ENCODE measurements around the gene LRPAP1.

Gene LRPAP1

DNA sequence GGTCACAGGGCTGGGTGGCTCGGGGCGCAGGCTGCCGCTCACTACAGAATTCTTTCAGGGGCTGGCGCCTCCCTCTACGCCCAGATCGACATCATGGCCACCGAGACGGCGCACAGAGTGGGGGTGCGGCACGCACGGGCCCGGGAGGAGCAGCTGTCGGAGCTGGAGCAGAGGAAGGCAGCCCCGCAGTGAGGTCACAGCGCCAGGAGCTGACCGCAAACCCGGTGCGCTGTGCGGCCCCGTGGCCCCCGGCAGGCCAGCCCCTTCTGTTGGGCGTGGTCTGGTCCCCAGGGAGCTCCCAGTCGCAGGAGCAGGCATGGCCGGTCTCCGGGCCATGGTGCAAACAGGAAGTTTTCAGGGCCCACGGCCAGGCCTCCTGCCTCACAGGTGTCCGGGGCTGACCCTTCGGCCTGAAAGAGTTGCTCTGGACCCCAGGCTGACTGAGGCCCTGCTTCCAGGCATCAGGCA is 31.6 kb downstream of the LRPAP1 start:
- no peak for DNase-seq (ENCODE audit: low spot score)

DNA sequence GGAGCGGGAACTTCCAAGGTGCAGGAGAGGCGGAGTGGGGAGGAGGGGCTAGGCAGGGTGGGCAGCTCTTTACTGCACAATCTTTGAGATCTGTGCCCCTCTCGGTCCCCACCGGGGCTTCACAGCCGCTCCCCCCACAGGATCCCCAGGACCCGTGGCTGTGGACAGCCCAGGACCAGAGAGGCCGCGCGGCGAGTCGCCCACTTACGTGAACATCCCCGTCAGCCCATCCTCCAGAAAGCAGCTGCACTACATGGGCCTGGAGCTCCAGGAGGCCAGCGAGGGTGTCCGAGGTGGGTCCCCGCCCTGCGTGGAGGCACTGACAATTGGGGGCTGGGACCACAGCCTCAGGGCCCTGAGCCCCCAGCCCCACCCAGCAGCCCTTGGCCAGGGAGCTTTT is 32.1 kb downstream of the LRPAP1 start:
- no peak for DNase-seq (ENCODE audit: low spot score)

DNA sequence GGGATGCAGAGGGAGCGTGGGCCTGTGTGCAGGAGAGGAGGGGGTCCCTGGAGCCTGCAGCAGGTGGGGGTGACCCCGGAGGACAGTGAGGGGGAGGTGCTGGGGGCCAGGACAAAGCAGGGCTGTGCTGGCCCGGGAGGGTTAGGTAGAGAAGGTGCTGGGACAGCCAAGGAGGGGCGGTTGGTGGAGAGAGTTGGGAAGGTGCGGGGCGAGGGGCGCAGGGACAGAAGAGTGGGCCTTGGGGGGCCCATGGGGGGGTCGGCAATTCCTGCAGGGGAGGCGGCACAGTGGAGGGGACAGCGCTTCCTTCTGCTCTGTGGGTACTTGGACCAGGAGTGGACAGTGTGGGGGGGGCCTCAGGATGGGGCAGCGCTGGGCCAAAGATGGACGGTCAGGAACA is 32.5 kb downstream of the LRPAP1 start:
- DNase-seq (ENCODE audit: low spot score): no peak

DNA sequence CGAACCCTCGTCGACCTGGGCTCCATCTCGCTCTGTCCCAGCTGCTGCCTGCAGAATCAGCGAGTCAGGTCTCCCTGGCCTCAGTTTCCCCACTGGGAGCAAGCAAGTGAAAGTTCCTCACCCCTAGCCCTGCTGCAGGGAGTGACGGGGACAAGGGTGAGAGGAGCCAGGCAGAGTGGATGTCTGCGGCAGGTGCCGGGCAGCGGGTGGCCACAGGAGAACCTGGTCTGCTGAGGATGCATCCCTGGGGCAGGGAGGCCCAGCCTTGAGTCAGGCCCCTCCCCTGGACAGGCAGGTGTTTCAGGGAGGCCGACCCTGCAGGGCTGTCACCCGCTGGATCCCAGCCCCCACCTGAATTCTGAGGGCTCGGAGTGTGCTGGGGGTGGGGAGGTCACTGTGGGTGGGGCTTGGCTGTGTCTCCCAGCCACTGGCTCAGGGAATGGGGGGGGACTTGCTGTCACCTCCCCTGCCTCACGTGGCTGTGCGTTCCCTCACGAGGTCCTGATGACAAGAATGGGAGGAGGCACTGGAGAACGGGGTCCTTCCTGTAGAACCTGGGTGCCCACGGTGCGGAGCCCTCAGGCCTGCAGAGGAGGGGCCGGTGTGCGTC is 33.2 kb downstream of the LRPAP1 start:
- no peak for DNase-seq (ENCODE audit: low spot score)

DNA sequence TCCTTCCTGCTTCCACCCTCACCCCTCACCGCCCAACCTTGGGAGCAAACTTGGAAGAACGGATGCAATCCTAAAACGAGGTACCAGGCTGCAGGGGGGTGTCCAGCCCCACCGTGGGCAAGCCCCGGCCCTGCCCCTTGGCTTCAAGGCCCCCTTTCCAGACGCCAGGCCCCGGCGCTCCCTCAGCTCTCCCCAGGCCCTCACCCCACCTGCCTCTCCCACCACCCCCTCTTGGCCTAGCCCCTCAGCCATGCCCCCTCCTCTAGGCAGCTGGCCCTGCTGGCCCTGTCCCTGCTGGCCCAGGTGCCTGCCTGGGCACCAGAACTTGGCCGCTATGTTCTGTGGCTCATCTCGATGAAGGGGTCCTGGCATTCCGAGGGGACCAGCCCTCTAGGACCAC is 33.8 kb downstream of the LRPAP1 start:
- DNase-seq (ENCODE audit: low spot score): no peak

DNA sequence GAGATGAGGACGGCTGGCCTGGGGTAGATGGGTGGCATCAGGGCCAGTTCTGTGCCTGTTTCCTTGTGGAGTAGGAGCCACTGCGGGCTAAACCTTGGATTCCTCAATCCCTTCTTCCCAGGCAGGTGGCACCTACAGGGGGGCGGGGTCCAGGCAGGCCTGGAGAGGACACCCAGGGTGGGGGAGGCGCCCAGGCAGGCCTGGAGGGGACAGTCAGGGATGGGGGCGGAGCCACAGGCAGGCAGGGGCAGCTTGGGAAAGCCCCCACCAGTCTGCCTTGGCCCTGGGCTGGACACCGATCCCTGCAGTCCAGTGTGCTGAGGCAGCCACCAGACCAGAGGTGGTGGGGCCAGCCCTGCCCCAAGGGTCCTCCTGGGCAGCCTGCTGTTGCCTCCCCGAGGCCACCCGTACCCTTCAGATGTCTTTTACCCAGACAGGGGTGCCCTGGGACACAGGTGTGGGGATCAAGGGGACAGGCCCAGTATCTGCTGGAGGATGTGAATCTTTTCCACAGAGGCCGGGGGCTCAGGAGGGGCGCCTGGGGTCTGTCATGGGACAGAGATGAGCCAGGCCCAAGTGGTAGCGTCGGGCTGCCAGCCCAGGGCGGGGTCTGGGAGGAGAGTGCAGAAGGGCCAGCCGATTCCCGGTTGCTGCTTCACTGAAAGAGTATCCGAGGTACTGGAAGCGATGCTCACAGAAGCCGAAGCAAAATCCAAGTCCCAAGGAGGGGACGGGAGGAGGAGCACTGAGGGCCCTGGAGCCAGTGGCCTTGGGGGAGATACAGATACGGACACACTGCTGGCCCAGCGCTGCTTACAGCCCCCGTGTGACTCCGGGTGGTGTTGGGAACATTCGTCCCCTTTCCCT is 34.5 kb downstream of the LRPAP1 start:
- no peak for DNase-seq (ENCODE audit: low spot score)

DNA sequence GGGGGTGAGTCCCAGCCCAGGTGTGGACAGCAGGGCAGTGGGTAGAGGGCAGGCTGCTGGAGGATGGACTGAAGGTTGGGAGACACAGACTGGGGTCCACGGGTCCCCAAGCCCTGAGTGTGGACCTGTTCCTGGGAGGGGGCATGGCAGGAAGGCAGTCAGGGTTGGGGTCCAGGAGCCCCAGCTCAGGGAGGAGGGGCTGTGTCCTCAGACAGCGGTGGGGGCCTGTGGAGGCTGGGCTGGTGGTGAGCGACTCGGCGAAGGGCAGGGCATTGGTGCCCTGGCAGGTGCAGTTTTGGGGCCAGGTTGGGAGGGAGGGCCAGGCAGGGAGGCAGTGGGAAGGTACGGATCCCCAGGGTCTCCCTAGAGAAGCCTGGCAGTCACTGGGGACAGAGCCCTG is 35.1 kb downstream of the LRPAP1 start:
- DNase-seq (ENCODE audit: low spot score): no peak

DNA sequence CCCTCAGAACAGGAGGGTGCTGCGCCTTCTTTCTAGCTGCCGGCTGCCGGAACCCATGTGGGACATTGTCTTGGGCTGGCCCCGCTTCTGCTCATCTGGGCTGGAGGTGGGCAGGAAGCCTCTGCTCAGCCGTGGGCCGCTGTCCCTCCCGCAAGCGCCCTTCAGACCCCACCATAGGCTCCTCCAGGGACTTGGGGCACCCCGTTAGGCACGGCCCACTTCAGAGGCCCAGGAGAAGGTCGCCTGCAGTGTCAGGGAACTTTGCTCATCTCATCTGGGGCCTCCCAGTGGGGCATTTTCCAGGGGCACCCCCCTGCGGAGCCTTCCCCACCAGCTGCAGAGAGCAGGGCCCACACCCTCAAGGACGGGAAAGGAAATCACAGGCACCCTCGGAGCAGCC is 36.2 kb downstream of the LRPAP1 start:
- DNase-seq (ENCODE audit: low spot score): no peak

DNA sequence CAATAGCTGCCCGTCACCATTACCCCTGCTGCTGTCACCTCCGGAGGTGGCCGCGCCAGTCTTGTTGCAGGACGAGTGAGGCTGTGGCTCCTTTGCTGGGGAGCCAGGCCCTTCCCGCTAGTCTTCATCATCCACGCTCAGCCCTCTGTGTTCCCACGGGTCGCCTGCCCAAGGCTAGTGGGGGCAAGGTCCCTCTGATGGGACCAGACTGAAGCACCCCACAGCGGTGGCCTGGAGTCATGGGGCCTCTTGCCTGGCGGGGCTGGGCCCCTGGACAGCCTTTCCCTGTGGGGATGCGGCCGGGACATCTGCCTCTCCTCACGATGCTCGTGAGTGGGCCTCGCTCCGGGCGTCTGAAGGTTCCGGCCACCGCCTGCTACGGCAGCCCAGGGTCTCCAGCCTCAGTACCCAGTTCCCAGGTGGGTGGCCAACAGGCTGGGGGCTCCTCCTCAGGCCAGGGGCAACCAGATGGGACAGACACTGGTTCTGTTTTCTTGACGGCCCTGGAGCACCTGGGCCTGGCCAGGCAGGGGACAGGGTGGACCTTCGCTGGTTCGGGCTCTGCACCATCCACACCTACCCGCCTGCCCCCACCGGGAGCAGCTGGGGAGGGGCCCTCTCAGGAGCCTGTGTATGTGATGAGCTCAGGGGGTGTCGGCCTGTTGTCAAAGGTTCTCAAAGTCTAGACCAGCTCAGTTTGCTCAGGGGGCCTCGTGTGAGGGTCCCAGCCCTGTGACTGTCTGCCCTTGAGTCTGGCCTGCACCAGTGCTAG is 36.8 kb downstream of the LRPAP1 start:
- DNase-seq (ENCODE audit: low spot score): no peak

DNA sequence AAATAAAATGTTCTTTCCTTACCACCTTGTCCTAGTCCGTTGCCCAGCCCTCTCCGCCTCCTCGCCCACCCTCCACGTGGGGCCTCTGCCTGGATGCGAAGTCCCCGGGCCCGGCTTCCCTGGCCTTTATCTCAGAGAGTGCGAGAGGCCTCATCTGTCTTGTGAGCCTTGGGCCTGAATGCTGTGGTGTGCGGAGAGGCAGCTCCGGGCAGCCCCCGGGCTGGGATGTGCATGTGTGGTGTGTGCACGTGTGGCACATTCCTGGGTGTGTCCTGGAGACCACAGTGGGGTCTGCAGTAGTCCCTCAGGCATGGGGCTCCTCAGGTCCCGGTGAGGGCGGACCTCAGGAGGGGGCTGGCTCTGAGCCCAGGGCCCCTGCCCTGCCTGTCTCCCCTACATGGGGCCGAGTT is 37.8 kb downstream of the LRPAP1 start:
- no peak for DNase-seq (ENCODE audit: low spot score)

DNA sequence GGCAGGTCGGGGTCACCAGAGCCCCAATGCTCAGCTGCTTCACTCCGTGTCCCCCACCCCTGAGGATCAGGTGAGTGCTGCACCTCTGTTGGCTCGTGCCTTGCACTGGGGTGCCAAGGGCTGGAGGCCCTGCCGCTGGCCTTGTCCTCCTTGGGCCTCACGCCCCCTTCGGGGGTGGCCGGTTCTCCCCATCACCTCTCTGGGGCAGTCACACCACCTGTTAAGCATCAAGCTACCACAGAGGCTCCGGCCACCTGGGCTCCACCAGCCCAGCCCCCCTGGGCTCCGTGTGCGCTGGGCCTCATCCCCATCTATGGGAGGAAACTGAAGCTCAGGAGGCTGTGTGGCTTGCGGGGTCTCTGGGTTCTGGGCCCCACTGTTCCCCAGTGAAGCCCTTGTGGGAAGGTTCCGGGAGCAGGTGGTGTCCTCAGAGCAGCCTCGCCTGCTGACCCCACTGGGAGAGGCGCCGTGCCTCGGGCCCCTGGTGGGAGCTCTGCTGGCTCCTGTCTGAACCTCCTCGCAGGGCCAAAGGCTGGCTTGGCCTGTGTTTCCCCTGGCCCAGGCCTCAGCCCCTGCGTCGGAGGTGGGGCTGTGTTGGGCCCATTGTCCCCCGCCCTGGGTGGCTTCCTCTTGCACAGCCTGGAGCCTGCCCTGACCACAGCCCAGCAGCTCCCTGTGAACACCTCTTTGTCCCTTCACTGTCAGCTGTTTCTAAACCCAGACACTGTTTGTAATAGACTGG is 38.3 kb downstream of the LRPAP1 start:
- DNase-seq (ENCODE audit: low spot score): no peak

DNA sequence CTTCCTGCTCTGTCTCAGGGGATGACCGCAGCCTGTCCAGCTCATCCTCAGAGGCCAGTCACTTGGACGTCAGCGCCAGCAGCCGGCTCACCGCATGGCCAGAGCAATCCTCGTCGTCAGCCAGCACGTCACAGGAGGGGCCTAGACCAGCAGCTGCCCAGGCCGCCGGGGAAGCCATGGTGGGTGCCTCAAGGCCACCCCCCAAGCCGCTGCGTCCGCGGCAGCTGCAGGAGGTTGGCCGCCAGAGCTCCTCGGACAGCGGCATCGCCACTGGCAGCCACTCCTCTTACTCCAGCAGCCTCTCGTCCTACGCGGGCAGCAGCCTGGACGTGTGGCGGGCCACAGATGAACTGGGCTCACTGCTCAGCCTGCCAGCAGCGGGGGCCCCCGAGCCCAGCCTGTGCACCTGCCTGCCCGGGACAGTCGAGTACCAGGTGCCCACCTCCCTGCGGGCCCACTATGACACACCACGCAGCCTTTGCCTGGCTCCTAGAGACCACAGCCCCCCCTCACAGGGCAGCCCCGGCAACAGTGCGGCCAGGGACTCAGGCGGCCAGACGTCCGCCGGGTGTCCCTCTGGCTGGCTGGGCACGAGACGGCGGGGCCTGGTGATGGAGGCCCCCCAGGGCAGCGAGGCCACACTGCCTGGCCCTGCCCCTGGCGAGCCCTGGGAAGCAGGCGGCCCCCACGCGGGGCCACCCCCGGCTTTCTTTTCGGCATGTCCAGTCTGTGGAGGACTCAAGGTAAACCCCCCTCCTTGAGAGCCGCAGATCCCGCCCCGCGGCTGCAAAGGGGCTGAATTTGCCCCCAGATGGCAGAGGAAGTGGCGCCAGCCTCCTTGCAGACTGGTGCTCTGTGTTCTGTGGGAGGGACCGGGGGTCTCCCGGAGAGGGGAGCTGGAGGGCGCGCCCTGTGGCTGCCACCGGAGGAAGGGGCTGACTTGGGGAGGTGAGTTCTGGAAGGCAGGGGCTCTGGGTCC is 39.2 kb downstream of the LRPAP1 start:
- no peak for DNase-seq (ENCODE audit: low spot score)

DNA sequence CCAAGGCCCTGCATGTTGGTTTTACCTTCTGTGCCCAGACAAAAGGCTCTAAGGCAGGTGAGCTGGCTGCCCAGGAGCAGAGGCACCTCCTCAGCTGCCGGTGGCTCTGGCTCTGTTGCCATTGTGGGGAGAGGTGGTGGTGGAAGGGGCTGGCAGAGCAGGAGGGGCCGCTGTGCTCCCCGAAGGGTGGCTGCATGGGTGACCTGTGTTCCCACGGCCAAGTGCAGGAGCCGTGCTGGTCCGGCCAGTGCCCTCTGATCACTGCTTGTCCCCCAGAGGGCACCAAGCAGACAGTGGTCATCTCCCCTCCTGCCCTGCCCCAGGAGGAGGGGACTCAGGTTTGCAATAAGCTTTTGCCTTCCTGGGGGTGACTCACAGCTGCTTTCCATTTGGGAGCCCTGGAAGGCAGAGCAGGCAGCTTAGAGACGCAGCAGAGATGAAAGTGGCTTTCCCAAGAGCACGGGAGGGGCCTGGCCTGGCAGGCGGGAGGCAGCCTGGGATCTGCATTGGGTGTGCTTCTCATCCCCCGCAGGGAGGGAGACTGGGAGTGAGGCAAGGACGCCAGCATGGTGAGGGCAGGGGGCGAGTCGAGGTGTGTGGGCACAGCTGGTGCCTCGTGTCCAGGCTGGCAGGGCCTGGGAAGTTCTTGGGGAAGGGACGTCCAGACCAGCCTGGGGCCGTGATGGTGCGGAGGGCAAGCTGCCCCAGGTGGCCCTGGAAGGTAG is 40.4 kb downstream of the LRPAP1 start:
- DNase-seq (ENCODE audit: low spot score): no peak

DNA sequence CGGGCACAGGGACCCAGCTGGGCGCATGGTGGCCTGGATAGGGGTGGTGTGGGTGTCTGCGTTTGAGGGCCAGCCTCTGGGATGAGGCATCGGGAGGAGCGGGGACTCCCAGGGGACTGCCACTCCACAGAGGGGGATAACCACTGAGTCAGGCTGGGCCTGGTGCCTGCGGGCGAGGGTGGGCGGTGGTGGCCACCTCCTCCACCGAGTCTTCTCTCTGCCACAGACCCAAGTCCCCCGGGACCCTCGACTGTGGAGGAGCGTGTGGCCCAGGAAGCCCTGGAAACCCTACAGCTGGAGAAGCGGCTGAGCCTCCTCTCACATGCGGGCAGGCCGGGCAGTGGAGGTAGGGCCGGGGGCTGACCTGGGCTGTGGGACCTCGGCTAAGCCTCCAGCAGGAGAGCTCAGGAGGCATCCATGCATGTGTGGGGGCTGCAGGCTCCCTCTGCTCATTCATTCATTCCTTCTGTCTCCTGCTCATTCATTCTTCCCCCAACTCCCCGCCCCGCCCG is 42.7 kb downstream of the LRPAP1 start:
- no peak for DNase-seq (ENCODE audit: low spot score)

DNA sequence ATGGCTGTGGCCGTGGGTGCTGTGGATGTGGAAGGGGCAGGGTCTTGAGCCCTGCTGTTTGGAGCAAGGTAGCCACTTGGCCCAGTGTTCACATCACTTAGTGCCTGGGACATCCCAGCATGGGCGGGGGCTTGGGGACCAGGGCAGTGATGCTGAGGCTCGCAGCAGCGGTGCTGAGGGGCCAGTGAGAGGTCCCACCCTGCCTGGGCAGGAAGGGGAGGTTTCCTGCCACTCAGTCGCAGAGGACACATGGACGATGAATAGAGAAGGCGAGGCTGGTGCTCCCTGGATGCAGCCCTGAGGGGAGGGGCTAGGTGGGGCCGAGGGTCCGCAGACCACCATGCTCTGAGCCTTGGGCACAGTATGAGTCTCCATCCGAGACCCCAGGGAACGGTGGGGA is 43.4 kb downstream of the LRPAP1 start:
- no peak for DNase-seq (ENCODE audit: low spot score)

DNA sequence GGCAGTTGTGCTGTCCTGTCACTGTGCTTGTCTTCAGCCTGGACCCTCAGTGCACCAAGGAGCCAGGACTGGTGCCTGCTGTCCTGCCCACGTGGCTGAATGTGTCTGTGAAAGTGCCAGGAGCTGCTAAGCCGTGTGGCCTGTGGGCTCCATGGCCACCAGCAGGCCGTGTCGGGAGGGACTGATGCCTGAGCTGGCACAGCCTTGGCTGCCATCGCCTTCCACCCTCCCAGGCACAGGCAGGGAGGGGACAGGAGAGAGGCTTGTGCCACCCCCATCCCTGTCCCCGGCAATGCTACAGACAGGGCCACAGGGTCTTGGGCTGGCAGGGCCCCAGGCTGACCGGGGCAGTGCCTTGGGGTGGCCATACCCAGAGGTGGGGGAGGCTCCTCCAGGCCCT is 44.4 kb downstream of the LRPAP1 start:
- DNase-seq (ENCODE audit: low spot score): no peak

DNA sequence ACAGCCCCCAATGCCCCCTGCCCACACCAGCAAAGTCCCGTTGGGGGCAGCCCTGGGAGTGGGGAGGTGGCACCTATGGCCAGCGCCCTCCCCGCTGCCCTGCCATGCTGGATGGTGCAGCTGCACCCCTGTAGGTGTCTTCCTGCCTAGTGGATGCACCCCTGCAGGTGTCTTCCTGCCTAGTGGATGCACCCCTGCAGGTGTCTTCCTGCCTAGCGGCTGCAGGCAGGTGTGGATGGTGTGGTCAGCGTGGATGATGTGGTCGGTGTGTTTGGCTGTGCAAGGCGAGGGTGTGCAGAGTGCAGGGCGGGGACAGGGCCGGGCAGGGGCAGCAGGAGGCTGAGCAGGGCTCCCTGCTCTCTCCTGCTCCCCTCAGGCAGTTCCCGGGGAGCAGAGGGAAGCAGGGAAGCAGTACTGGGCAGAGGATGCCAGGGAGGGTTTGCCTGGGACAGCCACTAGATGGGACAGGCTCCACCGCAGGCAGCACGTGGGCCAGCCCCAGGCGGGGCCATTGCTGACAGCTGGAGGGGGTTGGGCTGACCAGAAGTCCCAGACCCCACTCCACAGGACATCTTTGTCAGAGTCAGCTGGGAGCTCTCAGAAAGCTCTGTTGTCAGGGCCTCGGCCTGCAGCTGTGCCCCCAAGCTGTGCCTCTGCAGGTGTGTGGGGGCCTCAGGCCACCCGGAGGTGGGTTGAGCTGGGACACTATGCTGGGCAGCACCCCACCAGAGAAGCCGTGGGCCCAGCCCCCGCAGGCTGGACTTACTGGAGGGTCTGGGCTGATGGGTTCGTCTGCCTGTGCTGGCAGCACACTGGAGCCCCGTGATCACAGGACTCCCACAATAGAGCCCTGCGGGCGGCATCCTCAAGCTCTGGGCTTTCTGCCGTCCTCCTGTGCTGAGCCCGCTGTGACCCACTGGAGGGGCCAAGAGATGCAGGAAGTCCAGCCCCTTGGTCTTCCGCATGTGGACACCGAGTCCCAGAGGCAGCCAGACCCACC is 45.4 kb downstream of the LRPAP1 start:
- no peak for DNase-seq (ENCODE audit: low spot score)

DNA sequence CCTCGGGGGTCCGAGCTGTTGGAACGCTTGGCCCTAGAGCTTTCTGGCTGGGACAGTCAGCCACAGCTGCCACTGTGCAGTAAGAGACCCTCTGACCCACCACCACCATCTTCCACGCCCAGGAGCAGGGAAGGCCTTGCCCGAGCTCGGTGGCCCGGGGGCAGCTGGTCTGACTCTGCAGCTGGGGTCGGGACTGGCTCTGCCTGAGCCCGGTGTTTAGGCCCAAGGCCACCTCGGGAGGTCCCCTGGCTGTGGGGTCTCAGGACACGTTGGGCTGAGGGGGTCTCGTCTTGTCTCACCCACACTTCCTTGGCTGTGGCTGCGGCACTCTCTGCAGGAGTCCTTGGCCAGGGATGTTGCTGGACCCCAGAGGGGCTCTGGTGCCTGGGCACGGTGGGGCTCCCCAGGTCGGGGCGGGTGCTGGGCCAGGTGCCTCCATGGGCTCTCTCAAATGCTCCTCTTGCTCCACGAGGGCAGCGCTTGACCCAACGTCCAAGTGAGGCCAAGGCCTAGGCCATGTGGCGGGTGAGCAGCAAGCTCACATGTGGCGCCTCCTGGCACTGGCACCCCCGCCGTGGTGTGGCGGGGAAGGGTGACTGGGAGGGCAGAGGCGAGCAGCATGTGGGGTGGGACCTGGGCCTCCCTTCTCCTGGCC is 46.2 kb downstream of the LRPAP1 start:
- DNase-seq (ENCODE audit: low spot score): no peak

All from activated CD4-positive, alpha-beta T cell treated with anti-CD3 and anti-CD28 coated beads, Interleukin-2, Interleukin-4, amounts not matched to agents 100 ng/mL and 50 ng/mL, durations not matched to agents 16 hours and 8 hours (primary cell).